Ovary (tissue), 3 donors: ENCODE measurements around the gene CPLX3.

Experiments
- EP300 ChIP-seq: sonication (generic); formaldehyde crosslinking; IDR thresholded peaks from one replicate; pipeline ENCODE4 v1.6.1; 2017; ENCODE audit warnings: antibody characterized with exemption
- POLR2A ChIP-seq: fragments of 450-650 bp; IDR thresholded peaks from one replicate; pipeline ENCODE4 v1.6.1; 2017; ENCODE audit warnings: antibody characterized with exemption, mild to moderate bottlenecking, moderate library complexity
- TF ChIP-seq, protein P1 (sequence below), 3 donors: fragments of 450-650 bp in 2 of 3; fragments of 200-600 bp in 1 of 3; IDR thresholded peaks; one replicate each; pipeline versions ENCODE4 v1.5.1 to v1.8.0; 2016 to 2022; ENCODE audit warnings: antibody characterized with exemption in 3 of 3, mild to moderate bottlenecking in 1 of 3
- donor health status: DM: no; HTN: no; CAD: no.

DNA sequence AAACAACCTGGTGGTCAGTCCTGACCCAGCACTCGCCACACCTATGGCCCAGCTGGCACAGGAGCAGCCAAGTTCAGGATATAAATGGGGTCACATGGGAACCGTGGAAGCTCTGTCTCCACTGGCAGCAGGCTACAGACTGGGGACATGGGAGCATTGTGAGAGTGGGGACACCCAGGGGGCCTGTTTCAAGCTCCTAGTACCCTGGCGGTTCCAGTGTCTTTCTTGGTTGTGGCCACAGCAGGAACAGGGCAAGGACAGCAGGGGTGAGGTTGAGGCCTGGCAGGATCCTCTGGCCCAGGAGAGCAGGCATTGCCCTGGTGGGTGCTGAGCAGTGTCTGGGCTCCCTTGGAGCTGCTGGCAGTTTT is 42.6 kb upstream of the CPLX3 start:
- TF ChIP-seq, protein P1, sequence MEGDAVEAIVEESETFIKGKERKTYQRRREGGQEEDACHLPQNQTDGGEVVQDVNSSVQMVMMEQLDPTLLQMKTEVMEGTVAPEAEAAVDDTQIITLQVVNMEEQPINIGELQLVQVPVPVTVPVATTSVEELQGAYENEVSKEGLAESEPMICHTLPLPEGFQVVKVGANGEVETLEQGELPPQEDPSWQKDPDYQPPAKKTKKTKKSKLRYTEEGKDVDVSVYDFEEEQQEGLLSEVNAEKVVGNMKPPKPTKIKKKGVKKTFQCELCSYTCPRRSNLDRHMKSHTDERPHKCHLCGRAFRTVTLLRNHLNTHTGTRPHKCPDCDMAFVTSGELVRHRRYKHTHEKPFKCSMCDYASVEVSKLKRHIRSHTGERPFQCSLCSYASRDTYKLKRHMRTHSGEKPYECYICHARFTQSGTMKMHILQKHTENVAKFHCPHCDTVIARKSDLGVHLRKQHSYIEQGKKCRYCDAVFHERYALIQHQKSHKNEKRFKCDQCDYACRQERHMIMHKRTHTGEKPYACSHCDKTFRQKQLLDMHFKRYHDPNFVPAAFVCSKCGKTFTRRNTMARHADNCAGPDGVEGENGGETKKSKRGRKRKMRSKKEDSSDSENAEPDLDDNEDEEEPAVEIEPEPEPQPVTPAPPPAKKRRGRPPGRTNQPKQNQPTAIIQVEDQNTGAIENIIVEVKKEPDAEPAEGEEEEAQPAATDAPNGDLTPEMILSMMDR (IDR thresholded peaks at IDR 0.05), result no peak
- TF ChIP-seq POLR2A, result no peak
- no peak for TF ChIP-seq EP300
